ENCODE measurements around the gene GNAQ.
"Not testable (repeated sequence)": the region's sequence is repeated elsewhere in the genome, so short reads cannot be mapped to it uniquely, and the experiment has no call there.

GNAQ gene

GRCh38 chr9:78070521-78070920 lies 38.9 kb upstream of the GNAQ start:
- H3K14ac ChIP-seq (ENCODE audit: low read length in 2 of 2): no peak overlapping the region
- no peak overlapping the region for H3K9ac ChIP-seq (ENCODE audit: low read length)
- H2AK5ac ChIP-seq (ENCODE audit: low read length, severe bottlenecking): no peak overlapping the region
- no peaks in the 10 kb centered on the region for H3K9me3 ChIP-seq (ENCODE audit: control insufficient read depth, low read length)
- H3K4me3 ChIP-seq (ENCODE audit: insufficient read depth in 1 of 2, low read depth in 1 of 2, low read length in 2 of 2): no peak overlapping the region
- no peak overlapping the region for H3K4ac ChIP-seq (ENCODE audit: low read depth in 1 of 2, low read length in 2 of 2)
- no peak overlapping the region for H3K27ac ChIP-seq (ENCODE audit: low read length, poor library complexity, severe bottlenecking)
- no peak overlapping the region for H3K23ac ChIP-seq (ENCODE audit: low read length in 2 of 2)
- H3K4me1 ChIP-seq (ENCODE audit: control insufficient read depth, insufficient read depth, low read depth, low read length): no peaks in the 10 kb centered on the region
- H2AFZ ChIP-seq (ENCODE audit: low read depth, low read length): no peak overlapping the region
- H3K18ac ChIP-seq (ENCODE audit: low read depth in 1 of 2, low read length in 2 of 2): no peak overlapping the region
- no peaks in the 10 kb centered on the region for H3K36me3 ChIP-seq (ENCODE audit: control insufficient read depth in 1 of 2, insufficient read depth in 2 of 2, low read depth in 1 of 2, low read length in 2 of 2)
- peaks cover 0 to 3% of the 10 kb centered on the region in 2 experiments for H3K27me3 ChIP-seq (ENCODE audit: control insufficient read depth in 1 of 2, insufficient read depth in 1 of 2, low read length in 2 of 2)
- H4K8ac ChIP-seq (ENCODE audit: low read length): no peak overlapping the region
- H2BK12ac ChIP-seq (ENCODE audit: low read length in 2 of 2): no peak overlapping the region
- no peak for DNase-seq
- no peak overlapping the region for H2BK15ac ChIP-seq (ENCODE audit: low read depth, poor library complexity, severe bottlenecking)
- no peak overlapping the region for H3K4me2 ChIP-seq (ENCODE audit: low read length, poor library complexity, severe bottlenecking)
- no peak overlapping the region for H4K91ac ChIP-seq (ENCODE audit: low read length)
- WGBS: no CpG with 5 or more reads among the region's 2 CpGs
- no peaks in the 10 kb centered on the region for H3K79me1 ChIP-seq (replicated peaks; ENCODE audit: low read length, poor library complexity, severe bottlenecking)
- no peak overlapping the region for H2BK120ac ChIP-seq (ENCODE audit: low read depth, low read length)
- no peak overlapping the region for H2BK5ac ChIP-seq (ENCODE audit: low read depth, low read length, poor library complexity, severe bottlenecking)

- Histone ChIP-seq H2AK5ac (ENCODE audit: low read length, severe bottlenecking) (no peak overlapping the region), H3K9me3 (ENCODE audit: control insufficient read depth, low read length) (no peaks in the 10 kb centered on the region), H4K91ac (ENCODE audit: low read length) (no peak overlapping the region), H3K4ac (ENCODE audit: low read depth in 1 of 2, low read length in 2 of 2) (no peak overlapping the region), H2AFZ (ENCODE audit: low read depth, low read length) (no peak overlapping the region), H3K23ac (ENCODE audit: low read length in 2 of 2) (no peak overlapping the region), H3K36me3 (ENCODE audit: control insufficient read depth in 1 of 2, insufficient read depth in 2 of 2, low read depth in 1 of 2, low read length in 2 of 2) (no peaks in the 10 kb centered on the region), H2BK120ac (ENCODE audit: low read depth, low read length) (no peak overlapping the region), H3K4me1 (ENCODE audit: control insufficient read depth, insufficient read depth, low read depth, low read length) (no peaks in the 10 kb centered on the region), H3K14ac (ENCODE audit: low read length in 2 of 2) (no peak overlapping the region), H2BK15ac (ENCODE audit: low read depth, poor library complexity, severe bottlenecking) (no peak overlapping the region), H3K27me3 (ENCODE audit: control insufficient read depth in 1 of 2, insufficient read depth in 1 of 2, low read length in 2 of 2) (no peaks in the 10 kb centered on the region), H3K18ac (ENCODE audit: low read depth in 1 of 2, low read length in 2 of 2) (no peak overlapping the region), H3K4me3 (ENCODE audit: insufficient read depth in 1 of 2, low read depth in 1 of 2, low read length in 2 of 2) (no peak overlapping the region), H2BK5ac (ENCODE audit: low read depth, low read length, poor library complexity, severe bottlenecking) (no peak overlapping the region), H3K27ac (ENCODE audit: low read length, poor library complexity, severe bottlenecking) (no peak overlapping the region), H3K4me2 (ENCODE audit: low read length, poor library complexity, severe bottlenecking) (no peak overlapping the region), H4K8ac (ENCODE audit: low read length) (no peak overlapping the region), H2BK12ac (ENCODE audit: low read length in 2 of 2) (no peak overlapping the region), H3K79me1 (replicated peaks; ENCODE audit: low read length, poor library complexity, severe bottlenecking) (no peaks in the 10 kb centered on the region), H3K9ac (ENCODE audit: low read length) (no peak overlapping the region)
- DNase-seq: no peak
- 89% methylated on average over 2 of the region's 3 CpGs for WGBS
Observed at GRCh38 chr9:78064075-78064474, 32.5 kb upstream of the GNAQ start.

- Histone ChIP-seq H3K9me3 (ENCODE audit: control insufficient read depth, low read length) (no peaks in the 10 kb centered on the region), H3K36me3 (ENCODE audit: control insufficient read depth in 1 of 2, insufficient read depth in 2 of 2, low read depth in 1 of 2, low read length in 2 of 2) (no peaks in the 10 kb centered on the region), H3K18ac (ENCODE audit: low read depth in 1 of 2, low read length in 2 of 2) (no peak overlapping the region), H3K4me1 (ENCODE audit: control insufficient read depth, insufficient read depth, low read depth, low read length) (no peaks in the 10 kb centered on the region), H3K27ac (ENCODE audit: low read length, poor library complexity, severe bottlenecking) (no peak overlapping the region), H3K4ac (ENCODE audit: low read depth in 1 of 2, low read length in 2 of 2) (no peak overlapping the region), H4K91ac (ENCODE audit: low read length) (no peak overlapping the region), H2BK5ac (ENCODE audit: low read depth, low read length, poor library complexity, severe bottlenecking) (no peak overlapping the region), H2BK120ac (ENCODE audit: low read depth, low read length) (no peak overlapping the region), H4K8ac (ENCODE audit: low read length) (no peak overlapping the region), H3K9ac (ENCODE audit: low read length) (no peak overlapping the region), H3K4me3 (ENCODE audit: insufficient read depth in 1 of 2, low read depth in 1 of 2, low read length in 2 of 2) (no peak overlapping the region), H2BK15ac (ENCODE audit: low read depth, poor library complexity, severe bottlenecking) (no peak overlapping the region), H3K79me1 (replicated peaks; ENCODE audit: low read length, poor library complexity, severe bottlenecking) (no peaks in the 10 kb centered on the region), H2BK12ac (ENCODE audit: low read length in 2 of 2) (no peak overlapping the region), H3K23ac (ENCODE audit: low read length in 2 of 2) (no peak overlapping the region), H3K14ac (ENCODE audit: low read length in 2 of 2) (no peak overlapping the region), H3K27me3 (ENCODE audit: control insufficient read depth in 1 of 2, insufficient read depth in 1 of 2, low read length in 2 of 2) (no peaks in the 10 kb centered on the region), H2AFZ (ENCODE audit: low read depth, low read length) (no peak overlapping the region), H2AK5ac (ENCODE audit: low read length, severe bottlenecking) (no peak overlapping the region), H3K4me2 (ENCODE audit: low read length, poor library complexity, severe bottlenecking) (no peak overlapping the region)
- DNase-seq: no peak
- no CpG with 5 or more reads among the region's 3 CpGs for WGBS
Observed at GRCh38 chr9:78062710-78063109, 31.1 kb upstream of the GNAQ start.

GRCh38 chr9:78054218-78054617 lies 22.6 kb upstream of the GNAQ start:
- DNase-seq; H2AK5ac ChIP-seq (ENCODE audit: low read length, severe bottlenecking); H2BK120ac ChIP-seq (ENCODE audit: low read depth, low read length); H3K9me3 ChIP-seq (ENCODE audit: control insufficient read depth, low read length); H4K8ac ChIP-seq (ENCODE audit: low read length); H2AFZ ChIP-seq (ENCODE audit: low read depth, low read length); H3K27ac ChIP-seq (ENCODE audit: low read length, poor library complexity, severe bottlenecking); H3K4me3 ChIP-seq (ENCODE audit: insufficient read depth in 1 of 2, low read depth in 1 of 2, low read length in 2 of 2); H4K91ac ChIP-seq (ENCODE audit: low read length); H2BK5ac ChIP-seq (ENCODE audit: low read depth, low read length, poor library complexity, severe bottlenecking); H2BK12ac ChIP-seq (ENCODE audit: low read length in 2 of 2); H3K27me3 ChIP-seq (ENCODE audit: control insufficient read depth in 1 of 2, insufficient read depth in 1 of 2, low read length in 2 of 2); H3K4ac ChIP-seq (ENCODE audit: low read depth in 1 of 2, low read length in 2 of 2); H3K79me1 ChIP-seq (replicated peaks; ENCODE audit: low read length, poor library complexity, severe bottlenecking); H3K36me3 ChIP-seq (ENCODE audit: control insufficient read depth in 1 of 2, insufficient read depth in 2 of 2, low read depth in 1 of 2, low read length in 2 of 2); H3K9ac ChIP-seq (ENCODE audit: low read length); H3K4me1 ChIP-seq (ENCODE audit: control insufficient read depth, insufficient read depth, low read depth, low read length); H3K23ac ChIP-seq (ENCODE audit: low read length in 2 of 2); H3K14ac ChIP-seq (ENCODE audit: low read length in 2 of 2); H3K18ac ChIP-seq (ENCODE audit: low read depth in 1 of 2, low read length in 2 of 2); H2BK15ac ChIP-seq (ENCODE audit: low read depth, poor library complexity, severe bottlenecking); H3K4me2 ChIP-seq (ENCODE audit: low read length, poor library complexity, severe bottlenecking): not testable (repeated sequence)
- 79% methylated on average over 7 of the region's 7 CpGs for WGBS
